Common myeloid progenitor, CD34-positive (primary cell): ENCODE measurements around the gene F2RL2.

Experiments
- CTCF ChIA-PET: fragments of 350-600 bp; sonication (Branson Sonifier 250); formaldehyde crosslinking; loops from one replicate; lab custom pipeline; 2021; ENCODE audit warnings: antibody characterized with exemption; lab: Charles Lee
- POLR2A ChIA-PET: fragments of 350-600 bp; sonication (Branson Sonifier 250); formaldehyde crosslinking; loops from one replicate; lab custom pipeline; 2021; ENCODE audit warnings: antibody characterized with exemption; lab: Charles Lee
- DNase-seq, 3 donors: peaks; one replicate each; pipeline versions ENCODE4 v3.0.0 to v3.0.0-alpha.2; 2013
- H3K27ac ChIP-seq, 2 experiments: 1 replicate in 1 of 2; 2 replicates in 1 of 2; pipeline ENCODE4 v1.7.0; 2013; ENCODE audit warnings: inconsistent platforms in 2 of 2, low read length in 2 of 2, mild to moderate bottlenecking in 2 of 2, low read depth in 1 of 2, moderate library complexity in 1 of 2; ENCODE audit not compliant: severe bottlenecking in 2 of 2, insufficient read depth in 1 of 2, poor library complexity in 1 of 2
- H3K27me3 ChIP-seq, 5 experiments: replicated peaks in 2 of 5; 1 replicate in 3 of 5; 2 replicates in 2 of 5; pipeline versions ENCODE4 v1.6.1 to v1.7.0; 2013; ENCODE audit warnings: low read length in 4 of 5, mild to moderate bottlenecking in 2 of 5, moderate library complexity in 2 of 5, inconsistent platforms in 1 of 5; ENCODE audit not compliant: insufficient read depth in 5 of 5, control insufficient read depth in 4 of 5
- H3K36me3 ChIP-seq, 4 experiments: 1 replicate in 2 of 4; 2 replicates in 2 of 4; pipeline versions ENCODE4 v1.6.1 to v1.7.0; 2013; ENCODE audit warnings: low read length in 3 of 4, control low read depth in 1 of 4, mild to moderate bottlenecking in 1 of 4; ENCODE audit not compliant: control insufficient read depth in 4 of 4, insufficient read depth in 4 of 4
- H3K4me1 ChIP-seq, 4 experiments: 1 replicate in 3 of 4; 2 replicates in 1 of 4; pipeline versions ENCODE4 v1.6.1 to v1.7.1; 2013; ENCODE audit warnings: low read length in 3 of 4, mild to moderate bottlenecking in 3 of 4, control low read depth in 1 of 4, inconsistent platforms in 1 of 4, moderate library complexity in 1 of 4; ENCODE audit not compliant: control insufficient read depth in 4 of 4, insufficient read depth in 4 of 4; ENCODE audit errors: control extremely low read depth in 1 of 4
- H3K4me3 ChIP-seq, 7 experiments: 1 replicate in 4 of 7; 2 replicates in 3 of 7; pipeline versions ENCODE4 v1.5.1 to v1.7.0; 2013; ENCODE audit warnings: mild to moderate bottlenecking in 7 of 7, low read length in 6 of 7, moderate library complexity in 6 of 7, inconsistent platforms in 2 of 7, low read depth in 2 of 7, control low read depth in 1 of 7; ENCODE audit not compliant: insufficient read depth in 4 of 7, control insufficient read depth in 1 of 7; ENCODE audit errors: extremely low read depth in 1 of 7
- H3K9me3 ChIP-seq, 5 experiments: 1 replicate in 4 of 5; 2 replicates in 1 of 5; pipeline versions ENCODE4 v1.6.1 to v1.7.1; 2013; ENCODE audit warnings: low read length in 4 of 5, mild to moderate bottlenecking in 2 of 5, inconsistent platforms in 1 of 5, low read depth in 1 of 5, moderate library complexity in 1 of 5; ENCODE audit not compliant: control insufficient read depth in 4 of 5, insufficient read depth in 2 of 5; ENCODE audit errors: control extremely low read depth in 1 of 5
- WGBS: methylation state at CpG from one replicate; pipeline ENCODE4 v1.1.5; 2013; ENCODE audit not compliant: insufficient coverage; 5-methylcytosine and 5-hydroxymethylcytosine counted together

The F2RL2 gene

GRCh38 chr5:76595755-76596481 is 27.3 kb downstream of the F2RL2 start:
- CTCF ChIA-PET: interaction anchor here (1.2 to 1.3 kb wide), 2 partner anchors 9 to 12 kb away, joined by 3 to 4 read pairs; no protein-coding TSS in a partner anchor
- no peaks in the 10 kb centered on the region for H3K27me3 ChIP-seq
- no peaks in the 10 kb centered on the region for H3K4me1 ChIP-seq
- peaks cover 40 to 93% (median 53%) of the 10 kb centered on the region in 4 experiments for H3K36me3 ChIP-seq
- no peaks in the 10 kb centered on the region for H3K9me3 ChIP-seq
- POLR2A ChIA-PET: no interaction called here
- H3K27ac ChIP-seq: no peak overlapping the region
- no peak for DNase-seq
- 100% methylated on average over 1 of the region's 3 CpGs for WGBS
- H3K4me3 ChIP-seq: no peak overlapping the region

DNA sequence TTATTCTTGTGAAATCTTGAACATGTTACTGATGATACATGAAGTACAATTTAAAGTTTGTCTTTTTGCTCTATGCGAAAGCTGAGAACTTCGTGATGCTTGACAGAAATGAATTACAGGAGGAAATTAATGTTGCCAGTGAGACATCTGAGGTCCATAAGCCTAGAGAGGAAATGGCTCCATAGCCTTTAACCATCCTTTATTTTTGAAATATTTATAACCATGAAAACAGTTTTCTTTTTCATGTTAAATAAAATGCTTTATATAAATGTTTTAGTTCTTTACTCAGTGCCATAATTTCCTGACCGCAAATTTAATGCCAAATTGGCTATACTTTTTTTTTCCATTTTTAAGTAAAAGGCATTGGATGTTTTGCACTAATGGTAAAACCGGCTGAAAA is 29.1 kb downstream of the F2RL2 start:
- no peak overlapping the region for H3K4me3 ChIP-seq
- no peak overlapping the region for H3K27ac ChIP-seq
- H3K9me3 ChIP-seq: no peaks in the 10 kb centered on the region
- H3K4me1 ChIP-seq: no peaks in the 10 kb centered on the region
- no peak for DNase-seq
- ChIA-PET CTCF (interaction anchor here (0.7 kb wide), 2 partner anchors 24 to 180 kb away, joined by 3 read pairs; no protein-coding TSS in a partner anchor), POLR2A (no interaction called here)
- H3K36me3 ChIP-seq: peaks cover 38 to 97% (median 56%) of the 10 kb centered on the region in 4 experiments
- whole genome bisulfite sequencing: 70% methylated on average over 2 of the region's 4 CpGs
- no peaks in the 10 kb centered on the region for H3K27me3 ChIP-seq

DNA sequence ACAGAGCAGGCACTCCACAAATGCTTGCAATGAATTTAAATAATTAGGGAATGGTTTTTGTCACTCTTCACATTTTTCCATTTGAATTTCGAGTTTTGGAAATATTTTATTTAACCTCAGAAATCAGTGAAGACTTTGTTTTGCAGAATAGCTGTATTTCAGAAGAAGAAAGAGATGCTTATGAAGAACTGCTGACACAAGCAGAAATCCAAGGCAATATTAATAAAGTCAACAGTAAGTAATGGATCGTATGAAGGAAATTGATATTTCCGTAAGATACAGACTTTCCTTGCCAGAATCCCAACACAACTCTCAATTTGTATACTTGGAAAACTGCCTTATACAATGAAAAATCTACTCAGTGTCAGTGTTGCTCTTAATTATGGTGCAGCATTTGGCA is 30.5 kb downstream of the F2RL2 start:
- Histone ChIP-seq H3K27ac (no peak overlapping the region), H3K4me3 (no peak overlapping the region), H3K4me1 (no peaks in the 10 kb centered on the region), H3K9me3 (no peaks in the 10 kb centered on the region), H3K36me3 (peaks cover 37 to 90% (median 54%) of the 10 kb centered on the region in 4 experiments), H3K27me3 (no peaks in the 10 kb centered on the region)
- DNase-seq: no peak
- ChIA-PET CTCF (interaction anchor here (1.0 to 2.7 kb wide), 2 partner anchors 10 to 48 kb away, joined by 4 to 14 read pairs; no protein-coding TSS in a partner anchor), POLR2A (no interaction called here)
- no CpG with 5 or more reads among the region's 3 CpGs for WGBS

GRCh38 chr5:76591366-76591765 is 31.8 kb downstream of the F2RL2 start:
- H3K4me3 ChIP-seq: no peak overlapping the region
- H3K9me3 ChIP-seq: no peaks in the 10 kb centered on the region
- POLR2A ChIA-PET: no interaction called here
- peaks cover 24 to 77% (median 45%) of the 10 kb centered on the region in 4 experiments for H3K36me3 ChIP-seq
- 97% methylated on average over 3 of the region's 3 CpGs for WGBS
- H3K4me1 ChIP-seq: no peaks in the 10 kb centered on the region
- CTCF ChIA-PET: interaction anchor here (1.2 to 2.7 kb wide), 3 partner anchors 8 to 26 kb away, joined by 3 to 14 read pairs (median 8); no protein-coding TSS in a partner anchor
- peak overlapping the region in 1 of 2 experiments; percentile 47 for H3K27ac ChIP-seq
- DNase-seq: no peak
- H3K27me3 ChIP-seq: no peaks in the 10 kb centered on the region

DNA sequence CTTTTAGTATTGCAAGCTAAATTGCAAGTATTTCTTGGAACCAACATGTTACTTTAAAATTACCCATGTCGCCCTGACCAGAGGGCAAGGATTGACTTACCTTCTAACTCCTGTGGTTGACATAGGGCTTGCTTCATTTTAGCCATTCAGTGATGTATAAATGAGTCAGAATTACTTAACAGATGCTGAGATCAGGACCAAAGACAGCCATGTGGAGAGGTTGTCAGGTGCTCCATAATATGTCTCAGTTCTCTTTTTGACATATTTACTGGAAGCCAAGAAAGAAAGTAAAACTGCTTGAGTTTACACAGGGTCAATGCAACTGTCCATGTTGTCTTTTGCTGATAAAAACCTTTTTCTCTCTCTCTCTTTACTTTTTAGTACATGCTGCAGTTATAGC is 33.2 kb downstream of the F2RL2 start:
- no peaks in the 10 kb centered on the region for H3K4me1 ChIP-seq
- CTCF ChIA-PET: no interaction called here
- H3K36me3 ChIP-seq: peaks cover 23 to 66% (median 39%) of the 10 kb centered on the region in 4 experiments
- no CpG with 5 or more reads among the region's 1 CpG for WGBS
- H3K27ac ChIP-seq: no peak overlapping the region
- H3K27me3 ChIP-seq: no peaks in the 10 kb centered on the region
- DNase-seq: no peak
- H3K4me3 ChIP-seq: no peak overlapping the region
- H3K9me3 ChIP-seq: no peaks in the 10 kb centered on the region
- POLR2A ChIA-PET: no interaction called here

DNA sequence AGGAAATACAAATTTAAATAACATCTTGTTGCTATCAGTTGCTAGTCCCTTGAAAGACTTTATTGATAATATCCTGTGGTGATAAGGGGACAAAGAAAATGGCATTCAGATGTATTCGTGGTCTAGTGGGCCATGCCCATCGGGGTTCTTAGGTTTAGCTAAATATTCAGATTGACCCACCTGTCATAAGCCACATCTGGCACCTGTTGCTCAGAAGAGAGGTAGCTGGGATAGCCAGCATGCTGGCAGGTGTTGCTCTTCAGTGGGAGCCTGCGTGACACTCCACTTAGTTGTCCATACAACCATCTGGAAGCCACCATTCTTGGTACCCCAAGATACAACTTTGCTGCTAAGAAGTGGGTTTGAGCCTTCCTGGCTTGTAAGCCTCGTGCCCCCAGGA is 36.7 kb downstream of the F2RL2 start:
- H3K36me3 ChIP-seq: peaks cover 17 to 41% (median 26%) of the 10 kb centered on the region in 4 experiments
- H3K27me3 ChIP-seq: no peaks in the 10 kb centered on the region
- DNase-seq: no peak
- H3K27ac ChIP-seq: no peak overlapping the region
- 92% methylated on average over 4 of the region's 4 CpGs for WGBS
- no peak overlapping the region for H3K4me3 ChIP-seq
- CTCF ChIA-PET: interaction anchor here (0.8 to 1.8 kb wide), 5 partner anchors 9 to 255 kb away, joined by 3 to 5 read pairs (median 4); no protein-coding TSS in a partner anchor
- peaks cover 8 to 16% (median 12%) of the 10 kb centered on the region in 4 experiments for H3K4me1 ChIP-seq
- no peaks in the 10 kb centered on the region for H3K9me3 ChIP-seq
- POLR2A ChIA-PET: no interaction called here

GRCh38 chr5:76585783-76586217 is 37.4 kb downstream of the F2RL2 start:
- POLR2A ChIA-PET: no interaction called here
- WGBS: 100% methylated on average over 2 of the region's 3 CpGs
- no peak overlapping the region for H3K4me3 ChIP-seq
- H3K27me3 ChIP-seq: no peaks in the 10 kb centered on the region
- CTCF ChIA-PET: interaction anchor here (1.5 to 1.8 kb wide), 2 partner anchors 12 kb away, joined by 4 to 5 read pairs; no protein-coding TSS in a partner anchor
- H3K4me1 ChIP-seq: peaks cover 8 to 23% (median 17%) of the 10 kb centered on the region in 4 experiments
- H3K9me3 ChIP-seq: no peaks in the 10 kb centered on the region
- peaks cover 9 to 36% (median 22%) of the 10 kb centered on the region in 4 experiments for H3K36me3 ChIP-seq
- DNase-seq: no peak
- no peak overlapping the region for H3K27ac ChIP-seq
